Neural progenitor cell (in vitro differentiated cells): ENCODE data around the gene RGS7. TPM values are rescaled to one million over a fixed set of nuclear protein-coding genes. Genes with fewer than 3 reads are reported as not detected.

Source experiments
- DNase-seq: peaks from one replicate; pipeline ENCODE4 v3.0.0-alpha.2; 2016; ENCODE audit warnings: low spot score
- H2AFZ ChIP-seq: fragments of 200-600 bp; sonication (generic); replicated peaks from 2 replicates; pipeline ENCODE4 v1.6.1; 2016; ENCODE audit warnings: antibody characterized with exemption
- H3F3A ChIP-seq: fragments of 200-600 bp; sonication (generic); 2 replicates; pipeline ENCODE4 v1.6.1; 2016; ENCODE audit warnings: antibody characterized with exemption, low read depth
- H3K27ac ChIP-seq: fragments of 200-600 bp; sonication (generic); 2 replicates; pipeline ENCODE4 v1.5.1; 2016; ENCODE audit warnings: mild to moderate bottlenecking
- H3K27me3 ChIP-seq: fragments of 200-600 bp; sonication (generic); 2 replicates; pipeline ENCODE4 v1.6.1; 2016; ENCODE audit warnings: mild to moderate bottlenecking, moderate library complexity
- H3K36me3 ChIP-seq: fragments of 200-600 bp; sonication (generic); 2 replicates; pipeline ENCODE4 v1.5.1; 2016
- H3K4me1 ChIP-seq: fragments of 200-600 bp; sonication (generic); 2 replicates; pipeline ENCODE4 v1.6.1; 2016; ENCODE audit warnings: mixed run types
- H3K4me2 ChIP-seq: fragments of 200-600 bp; sonication (generic); 2 replicates; pipeline ENCODE4 v1.6.1; 2016
- H3K4me3 ChIP-seq: fragments of 200-600 bp; sonication (generic); 2 replicates; pipeline ENCODE4 v1.5.1; 2016
- H3K79me2 ChIP-seq: fragments of 200-600 bp; sonication (generic); 2 replicates; pipeline ENCODE4 v1.6.1; 2016; ENCODE audit warnings: low read depth
- H3K9ac ChIP-seq: fragments of 200-600 bp; sonication (generic); 2 replicates; pipeline ENCODE4 v1.6.1; 2016
- H3K9me3 ChIP-seq: fragments of 200-600 bp; sonication (generic); 2 replicates; pipeline ENCODE4 v1.5.1; 2016; ENCODE audit warnings: low read depth
- H4K20me1 ChIP-seq: fragments of 200-600 bp; sonication (generic); 2 replicates; pipeline ENCODE4 v1.6.1; 2016; ENCODE audit warnings: low read depth
- H3K27ac Mint-ChIP-seq: 3 replicates; pipeline ENCODE4 v1.8.0; 2021; ENCODE audit warnings: mixed read lengths
- H3K27me3 Mint-ChIP-seq: 2 replicates; pipeline ENCODE4 v1.8.0; 2022; ENCODE audit warnings: low read depth, mild to moderate bottlenecking, inconsistent platforms, moderate library complexity, mixed read lengths; ENCODE audit not compliant: insufficient read depth
- H3K36me3 Mint-ChIP-seq: 3 replicates; pipeline ENCODE4 v1.8.0; 2021; ENCODE audit warnings: mixed read lengths
- H3K4me1 Mint-ChIP-seq: 3 replicates; pipeline ENCODE4 v1.8.0; 2021; ENCODE audit warnings: mixed read lengths
- H3K4me3 Mint-ChIP-seq: 3 replicates; pipeline ENCODE4 v1.8.0; 2021; ENCODE audit warnings: mild to moderate bottlenecking, moderate library complexity, mixed read lengths
- H3K9me3 Mint-ChIP-seq: 3 replicates; pipeline ENCODE4 v1.8.0; 2020; ENCODE audit warnings: mixed read lengths
- CTCF ChIP-seq: fragments of 200-600 bp; sonication (generic); IDR thresholded peaks from 2 replicates; pipeline ENCODE4 v1.5.1; 2017; ENCODE audit warnings: antibody characterized with exemption, mild to moderate bottlenecking
- EZH2 ChIP-seq: fragments of 200-600 bp; sonication (generic); IDR thresholded peaks from 2 replicates; pipeline ENCODE4 v1.6.1; 2017; ENCODE audit warnings: antibody characterized with exemption, mild to moderate bottlenecking, moderate library complexity
- EZH2phosphoT487 ChIP-seq: fragments of 200-600 bp; sonication (generic); IDR thresholded peaks from 2 replicates; pipeline ENCODE4 v1.6.1; 2017; ENCODE audit warnings: antibody characterized with exemption
- total RNA-seq: library from RNA; depleted of rRNA; stranded (reverse); fragments of >200 nt; gene quantifications from 2 replicates; pipeline ENCODE4 v1.2.3, GENCODE V29; 2015; ENCODE audit warnings: low replicate concordance

Gene RGS7
- total RNA-seq, 1 donor from 2014 or later: not detected

GRCh38 chr1:240833075-240833474 is 523.9 kb downstream of the RGS7 start:
- no peak overlapping the region for H3K27ac Mint-ChIP-seq
- DNase-seq: no peak
- Histone ChIP-seq H3K9me3 (no peaks in the 10 kb centered on the region), H3K27me3 (no peaks in the 10 kb centered on the region), H3K36me3 (no peaks in the 10 kb centered on the region), H3K9ac (no peak overlapping the region), H3K4me3 (no peak overlapping the region), H3K79me2 (no peaks in the 10 kb centered on the region), H3K4me1 (no peaks in the 10 kb centered on the region), H3F3A (no peaks in the 10 kb centered on the region), H2AFZ (no peak overlapping the region), H3K4me2 (no peak overlapping the region), H4K20me1 (no peaks in the 10 kb centered on the region), H3K27ac (no peak overlapping the region)
- H3K4me1 Mint-ChIP-seq: peaks cover 13% of the 10 kb centered on the region
- no peaks in the 10 kb centered on the region for H3K9me3 Mint-ChIP-seq
- H3K36me3 Mint-ChIP-seq: no peaks in the 10 kb centered on the region
- no peaks in the 10 kb centered on the region for H3K27me3 Mint-ChIP-seq
- no peak overlapping the region for H3K4me3 Mint-ChIP-seq
- TF ChIP-seq EZH2phosphoT487: no peak
- no peak for TF ChIP-seq EZH2
- no peak for TF ChIP-seq CTCF

- Histone ChIP-seq H3K4me2 (no peak overlapping the region), H3K4me1 (no peaks in the 10 kb centered on the region), H3K27me3 (no peaks in the 10 kb centered on the region), H3K4me3 (no peak overlapping the region), H3K9me3 (no peaks in the 10 kb centered on the region), H3K79me2 (no peaks in the 10 kb centered on the region), H2AFZ (no peak overlapping the region), H3K36me3 (no peaks in the 10 kb centered on the region), H4K20me1 (no peaks in the 10 kb centered on the region), H3F3A (no peaks in the 10 kb centered on the region), H3K9ac (no peak overlapping the region), H3K27ac (no peak overlapping the region)
- TF ChIP-seq CTCF: peak; percentile 11
- no peak for TF ChIP-seq EZH2phosphoT487
- H3K9me3 Mint-ChIP-seq: no peaks in the 10 kb centered on the region
- peaks cover 13% of the 10 kb centered on the region for H3K4me1 Mint-ChIP-seq
- DNase-seq: no peak
- no peak overlapping the region for H3K4me3 Mint-ChIP-seq
- no peak overlapping the region for H3K27ac Mint-ChIP-seq
- no peaks in the 10 kb centered on the region for H3K36me3 Mint-ChIP-seq
- no peaks in the 10 kb centered on the region for H3K27me3 Mint-ChIP-seq
These were observed 525.1 kb downstream of the RGS7 start for GRCh38 chr1:240831922-240832321.

- DNase-seq: no peak
- Histone ChIP-seq H3K4me2 (no peak overlapping the region), H3K79me2 (no peaks in the 10 kb centered on the region), H2AFZ (no peak overlapping the region), H4K20me1 (no peaks in the 10 kb centered on the region), H3K27ac (no peak overlapping the region), H3K27me3 (no peaks in the 10 kb centered on the region), H3K36me3 (no peaks in the 10 kb centered on the region), H3K9me3 (no peaks in the 10 kb centered on the region), H3K9ac (no peak overlapping the region), H3F3A (no peaks in the 10 kb centered on the region), H3K4me1 (no peaks in the 10 kb centered on the region), H3K4me3 (no peak overlapping the region)
- H3K4me1 Mint-ChIP-seq: peaks cover 13% of the 10 kb centered on the region
- H3K27ac Mint-ChIP-seq: no peak overlapping the region
- no peak overlapping the region for H3K4me3 Mint-ChIP-seq
- TF ChIP-seq EZH2phosphoT487 (no peak), EZH2 (no peak), CTCF (no peak)
- H3K36me3 Mint-ChIP-seq: no peaks in the 10 kb centered on the region
- no peaks in the 10 kb centered on the region for H3K9me3 Mint-ChIP-seq
- no peaks in the 10 kb centered on the region for H3K27me3 Mint-ChIP-seq
These were observed 525.8 kb downstream of the RGS7 start for GRCh38 chr1:240831191-240831631.

- H3K27ac Mint-ChIP-seq: peak overlapping the region; percentile 46
- H3K4me3 ChIP-seq: no peak overlapping the region
- no peaks in the 10 kb centered on the region for H3F3A ChIP-seq
These were observed 527.5 kb downstream of the RGS7 start for GRCh38 chr1:240829487-240829886.

More at GRCh38 chr1:240829487-240829886, 527.5 kb downstream of the RGS7 start:
- no peak overlapping the region for H3K4me3 Mint-ChIP-seq
- no peak overlapping the region for H3K27ac ChIP-seq
- no peaks in the 10 kb centered on the region for H3K9me3 Mint-ChIP-seq
- H3K4me1 ChIP-seq: no peaks in the 10 kb centered on the region
- TF ChIP-seq EZH2: no peak
- DNase-seq: no peak
- no peaks in the 10 kb centered on the region for H4K20me1 ChIP-seq
- H3K9ac ChIP-seq: no peak overlapping the region
- H2AFZ ChIP-seq: no peak overlapping the region
- H3K4me2 ChIP-seq: no peak overlapping the region
- H3K9me3 ChIP-seq: no peaks in the 10 kb centered on the region
- no peaks in the 10 kb centered on the region for H3K27me3 ChIP-seq
- H3K36me3 Mint-ChIP-seq: no peaks in the 10 kb centered on the region
- H3K79me2 ChIP-seq: no peaks in the 10 kb centered on the region
- no peaks in the 10 kb centered on the region for H3K36me3 ChIP-seq
- H3K4me1 Mint-ChIP-seq: peaks cover 13% of the 10 kb centered on the region
- no peaks in the 10 kb centered on the region for H3K27me3 Mint-ChIP-seq
